Measurements from ENCODE around the gene NTRK2.

DNA sequence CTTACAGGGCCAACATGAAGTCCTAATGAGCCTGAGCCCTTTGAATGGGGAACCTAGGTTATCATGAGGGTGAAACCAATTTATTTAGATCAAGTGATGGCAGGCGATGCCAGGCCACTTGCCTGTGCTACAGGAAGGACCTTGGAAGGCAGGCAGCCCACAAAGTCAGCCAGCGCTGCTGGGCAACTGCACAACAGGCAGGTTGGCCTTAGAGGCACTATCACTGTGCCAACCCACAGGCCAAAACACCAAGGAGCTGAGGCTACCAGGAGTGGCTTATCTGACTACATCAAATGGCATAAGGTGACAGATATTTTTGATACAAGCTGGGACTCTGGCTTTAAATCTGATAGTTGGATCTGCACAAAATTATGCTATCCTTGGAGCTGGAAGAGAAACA, 319.1 kb downstream of the NTRK2 start:
- TF ChIP-seq, protein P1, sequence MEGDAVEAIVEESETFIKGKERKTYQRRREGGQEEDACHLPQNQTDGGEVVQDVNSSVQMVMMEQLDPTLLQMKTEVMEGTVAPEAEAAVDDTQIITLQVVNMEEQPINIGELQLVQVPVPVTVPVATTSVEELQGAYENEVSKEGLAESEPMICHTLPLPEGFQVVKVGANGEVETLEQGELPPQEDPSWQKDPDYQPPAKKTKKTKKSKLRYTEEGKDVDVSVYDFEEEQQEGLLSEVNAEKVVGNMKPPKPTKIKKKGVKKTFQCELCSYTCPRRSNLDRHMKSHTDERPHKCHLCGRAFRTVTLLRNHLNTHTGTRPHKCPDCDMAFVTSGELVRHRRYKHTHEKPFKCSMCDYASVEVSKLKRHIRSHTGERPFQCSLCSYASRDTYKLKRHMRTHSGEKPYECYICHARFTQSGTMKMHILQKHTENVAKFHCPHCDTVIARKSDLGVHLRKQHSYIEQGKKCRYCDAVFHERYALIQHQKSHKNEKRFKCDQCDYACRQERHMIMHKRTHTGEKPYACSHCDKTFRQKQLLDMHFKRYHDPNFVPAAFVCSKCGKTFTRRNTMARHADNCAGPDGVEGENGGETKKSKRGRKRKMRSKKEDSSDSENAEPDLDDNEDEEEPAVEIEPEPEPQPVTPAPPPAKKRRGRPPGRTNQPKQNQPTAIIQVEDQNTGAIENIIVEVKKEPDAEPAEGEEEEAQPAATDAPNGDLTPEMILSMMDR (conservative IDR thresholded peaks at IDR 0.05): no peak
- TF ChIP-seq EZH2 (IDR thresholded peaks at IDR 0.05; ENCODE audit: low read depth): no peak
